ENCODE results near the gene ELF3. TPM values are rescaled to one million over a fixed set of nuclear protein-coding genes. Genes with fewer than 3 reads are reported as not detected.

Gene ELF3
- total and polyA plus RNA-seq, 2 of the 8 experiments (the other 6 are each of a cell fraction or from before 2014, with no cell fraction given), result 17.3 to 25.0 TPM

GRCh38 chr1:202046748-202047708 lies 36.6 kb downstream of the ELF3 start (continued):
- TF ChIP-seq TAF7 (optimal IDR thresholded peaks at IDR 0.05; ENCODE audit: borderline replicate concordance, low read depth, low read length) (no peak), CHD7 (IDR thresholded peaks at IDR 0.05; ENCODE audit: insufficient replicate concordance, low read length) (no peak), TCF12 (IDR thresholded peaks at IDR 0.05; ENCODE audit: low read depth, low read length) (no peak), YY1 (IDR thresholded peaks at IDR 0.05; ENCODE audit: low read depth, low read length) (no peak)
